GM19328 (cell line): ENCODE data around the gene ARMH3.

Experiments
- ATAC-seq: cut with Tn5 transposase; IDR thresholded peaks from one replicate; pipeline ENCODE4 v1.9.1; 2021; ENCODE audit warnings: mild to moderate bottlenecking, moderate library complexity; ENCODE audit not compliant: unreplicated experiment

The ARMH3 gene

DNA sequence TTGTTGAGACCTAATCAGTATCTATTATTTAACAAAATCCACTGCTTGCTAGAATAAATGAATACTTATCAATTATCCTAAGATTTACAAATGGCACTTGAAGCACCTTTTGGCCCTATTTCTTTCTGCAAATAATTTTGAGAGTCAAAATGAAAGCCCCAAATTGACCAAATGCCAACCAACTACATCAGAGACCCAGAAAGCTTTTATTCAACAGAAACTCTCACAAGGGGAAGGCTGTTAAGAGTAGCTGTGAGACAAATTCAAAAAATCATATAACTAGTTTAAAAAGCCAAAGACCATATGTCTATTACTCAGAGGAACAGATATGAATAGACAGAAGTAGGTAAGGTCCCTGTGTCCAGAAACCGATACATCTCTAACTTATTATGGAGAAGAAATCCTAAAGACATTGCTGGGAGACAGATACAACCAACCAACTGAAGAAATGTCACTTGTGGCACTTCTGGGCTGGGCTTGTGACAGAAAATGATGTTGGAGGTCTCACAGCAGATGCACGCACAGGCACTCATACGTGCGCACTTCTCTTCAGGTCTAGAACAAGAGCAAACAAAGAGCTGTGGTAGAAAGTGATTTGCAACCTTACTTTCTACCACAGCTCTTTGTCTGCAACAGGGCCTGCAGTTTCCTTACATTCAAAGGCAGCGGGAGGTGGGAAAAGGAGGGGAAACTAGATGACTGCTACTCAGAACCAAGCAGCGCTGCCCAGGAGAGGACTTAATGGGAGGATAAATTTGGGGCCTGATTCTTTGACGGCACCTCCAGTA is 153.7 kb downstream of the ARMH3 start:
- no peak for ATAC-seq

DNA sequence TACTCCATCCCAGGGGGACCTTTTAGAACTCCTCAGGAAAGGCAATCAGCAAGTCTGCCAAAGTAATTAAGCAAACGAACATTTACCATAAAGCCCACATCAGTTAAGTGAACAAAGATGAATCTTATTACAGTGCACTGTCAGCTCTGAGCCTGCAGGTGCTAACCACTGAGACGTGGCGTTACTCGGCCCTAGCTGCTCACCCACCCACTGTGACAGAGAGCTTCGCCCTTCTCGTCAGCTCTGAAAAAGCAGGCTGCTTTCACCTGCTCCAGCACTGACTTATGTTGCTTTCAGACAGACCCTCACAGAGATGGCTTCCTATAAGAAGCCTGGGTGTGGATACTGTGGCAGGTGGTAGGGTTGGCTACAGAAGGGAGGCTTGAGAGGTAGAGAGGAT is 154.6 kb downstream of the ARMH3 start:
- ATAC-seq = peak; percentile 61

DNA sequence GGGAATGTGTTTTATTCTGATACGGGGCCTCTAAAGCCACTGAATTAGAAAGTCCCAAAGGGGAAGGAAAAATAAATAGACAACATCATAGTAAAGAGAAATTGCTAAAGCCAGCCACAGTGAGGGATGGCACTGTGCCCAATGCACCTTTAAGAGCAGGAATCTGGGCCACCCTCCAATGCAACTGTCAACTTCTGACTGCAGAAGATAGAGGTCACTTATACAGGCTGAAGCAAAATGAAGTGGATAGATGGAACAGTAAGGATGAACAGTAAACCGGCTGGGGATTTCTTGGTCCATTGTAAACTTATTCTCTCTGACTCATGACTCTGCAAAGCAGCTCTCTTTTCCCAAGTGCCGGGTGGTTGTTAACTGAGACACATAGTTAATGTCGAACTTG is 158.3 kb downstream of the ARMH3 start:
- ATAC-seq = no peak

DNA sequence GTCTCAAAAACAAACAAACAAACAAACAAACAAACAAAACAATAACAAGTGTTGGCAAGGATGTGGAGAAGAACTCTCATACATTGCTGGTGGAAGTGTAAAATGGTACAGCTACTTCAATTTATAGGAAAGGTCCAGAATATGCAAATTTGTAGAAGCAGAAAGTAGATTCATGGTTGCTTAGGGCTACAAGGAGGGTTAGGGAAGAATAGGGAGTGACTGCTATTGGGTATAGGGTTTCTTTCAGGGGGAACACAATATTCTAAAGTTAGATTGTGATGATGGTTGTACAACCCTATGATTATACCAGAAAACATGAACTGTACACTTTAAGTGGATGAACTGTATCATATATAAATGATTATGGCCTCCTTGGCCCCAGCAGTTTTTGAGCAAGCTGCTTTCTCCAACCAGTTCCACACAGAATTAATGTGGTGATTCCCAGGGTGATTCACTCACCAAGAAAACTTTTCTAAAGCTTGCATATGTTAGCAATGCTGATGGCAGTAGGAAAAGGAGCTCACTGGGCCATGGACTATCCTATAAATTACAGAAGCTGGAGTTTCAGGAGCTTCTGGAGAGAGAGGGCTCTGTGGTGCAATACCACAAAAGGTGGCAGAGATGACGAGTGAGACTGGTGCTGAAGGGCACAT is 159.6 kb downstream of the ARMH3 start:
- ATAC-seq = no peak

DNA sequence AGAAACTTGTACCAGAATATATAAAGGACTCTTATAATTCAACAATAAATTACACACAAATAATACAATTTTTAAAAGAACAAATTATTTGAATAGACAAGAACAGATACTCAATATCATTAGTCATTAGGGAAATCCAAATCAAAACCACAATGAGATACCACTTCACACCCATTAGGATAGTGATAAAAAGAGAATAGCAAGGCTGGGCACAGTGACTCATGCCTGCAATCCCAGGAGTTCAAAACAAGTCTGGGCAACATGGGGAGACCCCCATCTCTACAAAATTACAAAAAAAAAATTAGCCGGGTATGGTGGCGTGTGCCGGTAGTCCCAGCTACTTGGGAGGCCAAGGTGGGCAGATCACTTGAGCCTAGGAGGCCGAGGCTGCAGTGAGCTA is 160.2 kb downstream of the ARMH3 start:
- no peak for ATAC-seq

DNA sequence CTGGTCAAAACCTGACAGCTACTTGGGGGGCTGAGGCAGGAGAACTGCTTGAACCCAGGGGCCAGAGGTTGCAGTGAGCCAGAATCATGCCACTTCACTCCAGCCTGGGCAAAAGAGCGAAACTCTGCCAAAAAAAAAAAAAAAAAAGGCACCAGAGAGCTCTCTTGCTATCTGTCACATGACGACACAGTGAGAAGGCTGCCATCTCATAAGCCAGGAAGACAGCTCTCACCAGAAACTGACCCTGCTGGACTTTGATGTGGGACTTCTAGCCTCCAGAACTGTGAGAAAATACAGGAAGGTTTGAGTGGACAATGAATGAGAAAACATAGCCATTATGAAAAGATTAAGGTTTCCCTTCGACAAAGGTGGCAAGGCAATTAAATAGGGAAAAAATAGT is 161.2 kb downstream of the ARMH3 start:
- no peak for ATAC-seq

DNA sequence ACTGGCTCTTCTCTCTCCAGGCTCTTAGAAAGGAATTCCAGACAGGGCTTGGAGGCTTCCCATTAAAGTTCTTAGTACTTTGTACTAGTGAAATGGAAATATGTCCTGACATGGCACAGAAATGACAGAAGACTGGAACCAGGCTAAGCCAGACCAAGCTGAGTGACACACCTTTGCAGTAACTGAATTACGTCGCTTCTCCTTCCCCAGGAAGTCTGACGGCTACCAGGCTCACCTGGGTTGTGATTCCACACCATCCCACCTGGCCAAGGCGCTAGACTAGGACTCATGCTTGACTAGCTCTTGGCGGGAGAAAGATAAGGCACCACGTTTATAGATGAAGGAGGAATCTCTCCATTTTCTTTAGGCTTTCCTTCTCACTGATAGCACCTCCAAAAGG is 161.7 kb downstream of the ARMH3 start:
- no peak for ATAC-seq

DNA sequence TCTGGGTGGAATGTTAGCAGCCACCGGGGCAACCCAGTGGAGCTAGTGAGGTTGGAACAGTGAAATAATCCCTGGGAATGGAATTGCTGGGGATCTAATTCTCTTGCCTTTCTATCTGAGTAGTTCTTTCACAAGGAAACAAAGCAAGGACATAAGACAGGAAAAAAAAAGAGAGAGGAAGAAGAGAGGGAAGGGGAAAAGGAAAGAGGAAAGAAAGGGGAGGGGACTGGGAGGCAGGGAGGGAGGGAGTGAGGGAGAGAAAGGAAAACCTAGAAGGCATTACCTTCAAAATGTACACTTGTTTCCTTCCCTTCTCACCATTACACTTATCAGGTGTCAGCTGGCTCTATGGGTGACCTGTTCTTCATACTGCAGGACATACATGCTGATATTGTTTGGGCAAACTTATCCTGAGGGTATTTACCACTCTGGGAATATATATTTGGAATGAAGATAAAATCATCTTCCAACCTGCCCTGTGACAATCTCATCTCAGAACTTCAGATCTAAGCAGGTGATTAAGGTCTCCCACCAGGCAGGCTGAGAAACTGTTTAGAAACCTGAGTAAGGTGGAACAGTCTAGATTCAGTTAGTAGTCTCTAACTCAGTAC is 162.4 kb downstream of the ARMH3 start:
- ATAC-seq = no peak

DNA sequence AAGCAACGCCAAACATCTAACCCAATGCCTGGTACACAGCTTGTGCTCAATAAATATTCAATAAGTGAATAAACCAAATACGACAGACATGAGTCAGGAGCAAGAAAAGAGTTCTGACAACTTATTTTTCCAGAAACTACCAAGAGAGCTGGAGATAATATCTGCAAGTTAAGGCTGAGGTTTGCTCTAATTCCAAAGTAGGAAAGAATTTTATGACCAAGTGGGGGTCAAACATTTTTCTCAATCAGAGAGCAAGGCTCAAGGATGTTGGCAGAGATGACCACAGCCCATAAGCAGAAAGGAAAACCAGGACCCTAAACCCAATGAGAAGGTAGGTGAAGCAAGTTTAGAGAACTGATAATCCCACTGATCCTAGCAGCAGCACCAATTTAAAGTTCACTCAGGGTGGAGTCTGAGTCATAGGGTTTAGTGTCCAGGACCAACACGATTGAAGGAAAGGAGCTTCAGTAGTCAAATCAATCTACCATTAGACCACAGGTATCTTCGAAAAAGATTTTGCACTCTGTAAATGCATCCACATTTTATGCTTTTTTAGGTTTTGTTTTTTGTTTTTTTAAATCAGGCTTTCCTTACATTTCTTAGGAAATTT is 163.1 kb downstream of the ARMH3 start:
- ATAC-seq = no peak

DNA sequence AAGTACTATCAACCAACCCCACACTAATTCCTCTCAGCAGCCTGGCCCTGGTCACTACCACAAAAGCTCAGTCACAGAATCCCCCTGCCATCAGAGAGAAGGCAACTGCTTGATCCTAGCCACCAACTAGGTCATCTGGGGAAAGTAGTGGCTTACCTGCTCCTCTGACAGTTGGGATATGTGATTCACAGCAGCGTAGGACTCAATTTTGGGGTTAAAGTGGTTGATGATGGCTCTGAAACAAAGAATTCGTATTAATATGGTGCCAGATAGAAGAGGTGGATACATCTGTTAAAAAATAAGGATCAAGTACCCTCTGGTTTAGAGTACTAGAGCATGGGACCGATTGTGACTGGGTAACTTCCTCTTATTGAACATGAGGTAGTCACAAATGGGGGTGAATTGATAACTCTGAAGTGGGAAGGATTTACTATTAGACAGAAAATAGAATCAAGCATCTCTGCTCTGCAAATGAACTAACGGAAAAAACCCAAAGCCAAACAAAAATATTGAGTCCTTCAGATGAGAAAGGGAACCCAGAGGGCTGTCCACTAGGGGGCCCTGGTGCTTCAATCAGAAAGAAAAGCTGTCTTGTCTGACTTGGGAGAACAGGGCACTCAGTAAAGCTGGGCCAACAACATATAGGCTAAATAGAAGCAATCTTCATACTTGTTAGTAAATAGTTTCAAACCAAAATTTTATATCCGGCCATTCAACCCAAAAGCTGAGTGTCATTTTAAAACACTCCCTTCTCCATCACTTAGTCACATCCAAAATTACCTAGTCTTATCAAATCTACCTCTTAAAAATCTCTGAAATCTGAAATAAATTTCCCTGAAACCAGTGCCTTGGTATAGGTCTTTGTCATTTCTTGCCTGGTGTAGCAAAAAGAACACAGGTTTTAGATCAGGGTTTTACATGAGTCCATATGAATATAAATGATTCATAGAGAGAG is 166.4 kb downstream of the ARMH3 start:
- ATAC-seq = no peak

DNA sequence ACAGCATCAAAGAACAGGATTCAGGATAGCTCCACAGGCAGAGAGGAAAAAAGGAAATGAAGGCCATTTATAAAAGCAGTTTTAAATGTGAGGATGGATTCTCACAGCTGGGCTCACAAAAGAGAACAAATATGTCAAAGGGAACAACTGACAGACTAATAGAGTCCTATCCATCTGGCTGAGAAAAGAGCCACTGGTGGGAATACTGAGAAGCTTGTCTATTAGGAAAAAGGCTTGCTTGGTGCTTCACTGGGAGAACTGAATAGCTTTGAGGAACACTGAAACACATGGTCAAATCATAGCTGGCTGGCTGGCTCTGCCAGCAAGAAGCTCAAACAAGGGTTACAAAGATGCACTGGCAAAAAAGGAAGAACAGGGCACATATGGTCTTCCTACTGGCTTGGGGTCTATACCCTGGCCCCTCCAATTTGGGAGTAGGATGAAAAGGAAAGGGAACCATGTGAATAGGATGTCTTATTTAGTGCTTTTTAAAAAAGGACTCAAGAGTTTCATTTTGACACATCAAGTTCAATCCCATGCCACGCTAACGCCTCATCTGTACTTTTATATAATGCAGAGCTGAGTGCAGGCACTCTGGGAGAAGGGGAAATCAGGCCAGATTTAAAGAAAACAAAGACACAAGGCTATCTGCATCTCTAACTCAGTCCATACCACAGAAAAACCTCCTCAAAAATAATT is 167.6 kb downstream of the ARMH3 start:
- no peak for ATAC-seq

DNA sequence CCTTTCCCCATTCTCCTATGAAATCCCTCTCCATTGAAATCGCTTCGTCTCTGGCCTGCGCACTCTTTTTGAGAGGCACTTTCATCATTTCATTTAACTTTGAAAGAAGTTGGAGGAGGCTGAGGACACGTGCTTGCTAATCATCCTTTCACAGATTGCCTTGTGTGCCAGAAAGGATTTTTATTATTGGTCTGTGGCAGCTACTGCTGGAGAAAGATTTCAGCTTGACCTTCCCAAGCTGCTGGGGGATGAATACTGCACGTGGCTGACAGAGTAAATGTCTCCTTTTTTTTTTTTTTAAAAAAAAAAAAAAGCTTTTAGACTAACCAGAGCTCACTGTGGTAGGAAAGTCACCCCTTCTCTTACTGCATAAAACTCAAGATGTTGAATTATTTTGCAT is 168.2 kb downstream of the ARMH3 start:
- no peak for ATAC-seq

DNA sequence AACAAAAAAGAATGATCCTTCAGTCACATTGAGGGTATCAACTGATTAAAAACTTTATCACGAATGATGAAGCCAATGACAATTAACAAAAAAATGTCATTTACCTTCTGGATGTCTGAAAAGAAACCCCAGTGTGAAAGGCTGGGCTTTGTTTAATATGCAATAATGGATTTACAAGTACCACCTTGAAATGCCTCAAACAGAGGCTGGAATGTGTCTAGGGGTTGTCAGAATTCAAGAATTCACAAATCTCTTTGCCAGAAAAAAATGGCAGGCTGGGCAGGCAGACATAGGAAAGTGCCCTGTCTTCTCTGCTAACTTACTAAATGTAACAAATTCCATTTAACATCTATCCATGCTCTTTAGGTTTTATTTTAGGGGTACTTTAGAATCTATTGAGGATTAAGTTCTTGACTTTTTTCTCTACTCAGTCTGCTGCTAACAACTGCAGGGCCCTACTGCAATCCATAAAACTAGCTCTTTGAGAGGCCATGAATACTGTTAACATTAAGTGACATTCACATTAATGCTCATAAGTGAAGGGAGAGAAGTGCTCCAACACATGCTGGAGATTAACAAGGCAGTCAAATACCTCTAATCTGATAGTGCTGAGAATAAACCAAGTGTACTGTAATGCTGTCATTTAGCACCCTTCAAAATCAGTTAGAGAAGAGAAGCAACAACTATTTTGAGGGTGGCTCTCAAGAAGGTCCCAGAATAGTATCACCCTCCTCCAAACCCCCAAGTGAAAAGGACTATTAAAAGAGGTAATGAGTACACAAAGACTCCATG is 169.3 kb downstream of the ARMH3 start:
- ATAC-seq = no peak

DNA sequence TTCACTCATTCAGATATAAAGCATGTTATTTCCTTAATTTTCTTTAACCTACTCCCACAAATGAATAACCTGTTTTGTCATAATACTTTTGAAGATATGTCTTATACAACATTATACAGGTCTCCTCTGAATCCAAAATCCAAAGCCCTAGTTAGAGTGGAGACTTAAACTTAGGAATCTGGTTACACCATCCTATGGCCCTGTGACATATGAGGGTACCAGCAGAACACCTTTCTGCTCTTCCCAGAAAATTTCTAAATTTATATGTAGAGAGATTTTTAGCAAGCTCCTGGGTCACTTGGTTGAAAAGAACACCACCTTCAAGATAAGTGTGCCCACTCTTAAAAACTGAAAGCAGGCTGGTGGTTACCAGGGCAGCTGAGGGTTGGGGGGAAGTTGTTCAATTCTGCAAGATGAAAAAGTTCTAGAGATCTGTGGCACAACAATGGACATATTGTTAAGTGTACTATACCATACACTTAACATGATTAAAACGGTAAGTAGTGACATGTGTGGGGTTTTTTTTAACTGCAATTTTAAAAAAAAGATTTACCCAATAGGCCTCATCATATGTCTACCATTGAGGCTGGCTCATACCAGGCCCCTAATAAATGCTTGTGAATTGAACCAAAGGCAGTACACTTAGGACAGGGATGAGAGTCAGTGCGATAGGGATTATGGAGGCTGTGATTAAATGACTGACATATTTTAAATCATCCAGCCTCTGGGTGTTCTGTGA is 174.8 kb downstream of the ARMH3 start:
- ATAC-seq = no peak

DNA sequence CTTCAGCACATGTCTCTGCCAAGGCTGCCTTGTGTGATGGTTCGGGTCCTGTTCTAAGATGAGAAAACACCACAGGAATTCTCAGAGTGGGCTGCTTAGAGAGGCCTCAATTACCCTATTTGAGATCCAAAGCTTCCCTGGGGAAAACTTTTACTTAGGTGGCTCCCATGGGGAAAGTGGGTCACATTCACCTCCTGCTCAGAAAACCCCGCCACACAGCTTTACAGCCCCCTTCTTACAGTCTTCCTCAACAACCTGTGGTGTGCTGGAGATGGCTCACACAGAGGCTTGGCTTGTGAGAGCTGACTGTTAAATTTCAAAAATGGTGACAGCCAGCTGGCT is 175.8 kb downstream of the ARMH3 start:
- no peak for ATAC-seq

DNA sequence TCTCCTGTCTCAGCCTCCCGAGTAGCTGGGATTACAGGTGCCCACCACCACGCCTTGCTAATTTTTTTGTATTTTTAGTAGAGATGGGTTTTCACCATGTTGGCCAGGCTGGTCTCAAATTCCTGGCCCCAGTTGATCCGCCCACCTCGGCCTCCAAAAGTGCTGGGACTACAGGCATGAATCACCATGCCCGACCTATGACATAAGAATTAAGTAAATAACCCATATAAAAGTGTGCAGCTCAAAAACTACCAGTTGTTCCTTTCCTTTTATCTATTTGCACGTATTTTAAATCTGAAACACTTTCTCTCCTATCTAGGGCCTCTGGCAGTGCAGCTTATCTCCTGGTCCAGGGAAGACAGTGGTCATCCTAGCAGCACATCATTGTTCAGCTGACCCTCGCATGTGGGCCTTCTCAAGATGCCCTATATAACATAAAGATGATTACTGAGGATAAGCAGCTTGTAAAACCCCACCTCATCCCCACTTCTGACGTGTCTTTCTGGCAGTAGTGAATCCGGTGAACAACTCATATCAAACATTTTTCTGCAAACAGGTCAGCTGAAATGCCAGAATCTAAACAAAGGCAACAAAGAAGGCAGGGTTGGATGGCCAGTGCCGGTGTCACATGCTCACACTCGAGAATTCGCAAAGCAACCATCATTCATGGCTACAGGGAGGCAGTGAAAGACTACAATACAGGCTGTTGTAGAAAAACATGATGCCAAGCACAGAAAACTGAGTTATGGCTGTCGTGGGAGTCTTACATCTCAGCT is 176.3 kb downstream of the ARMH3 start:
- ATAC-seq = no peak

DNA sequence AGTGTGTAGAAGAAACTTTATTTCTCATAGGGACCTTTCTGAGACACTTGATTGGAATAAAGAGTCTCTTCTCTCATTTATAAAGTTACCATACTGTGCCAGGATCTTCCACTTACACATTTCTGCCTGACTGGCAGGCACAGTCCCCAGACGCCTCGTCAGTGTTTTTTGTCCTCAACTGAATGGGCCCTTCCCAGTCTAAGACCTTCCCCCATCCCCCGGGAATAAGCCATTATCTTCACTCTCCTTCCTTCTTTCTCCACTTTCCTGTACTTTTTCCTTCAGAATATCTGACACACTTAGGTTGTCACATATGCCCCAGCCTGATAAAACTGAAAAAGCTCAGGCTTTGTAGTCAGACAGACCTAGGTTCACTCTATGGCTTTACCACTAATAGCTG is 177.1 kb downstream of the ARMH3 start:
- no peak for ATAC-seq

DNA sequence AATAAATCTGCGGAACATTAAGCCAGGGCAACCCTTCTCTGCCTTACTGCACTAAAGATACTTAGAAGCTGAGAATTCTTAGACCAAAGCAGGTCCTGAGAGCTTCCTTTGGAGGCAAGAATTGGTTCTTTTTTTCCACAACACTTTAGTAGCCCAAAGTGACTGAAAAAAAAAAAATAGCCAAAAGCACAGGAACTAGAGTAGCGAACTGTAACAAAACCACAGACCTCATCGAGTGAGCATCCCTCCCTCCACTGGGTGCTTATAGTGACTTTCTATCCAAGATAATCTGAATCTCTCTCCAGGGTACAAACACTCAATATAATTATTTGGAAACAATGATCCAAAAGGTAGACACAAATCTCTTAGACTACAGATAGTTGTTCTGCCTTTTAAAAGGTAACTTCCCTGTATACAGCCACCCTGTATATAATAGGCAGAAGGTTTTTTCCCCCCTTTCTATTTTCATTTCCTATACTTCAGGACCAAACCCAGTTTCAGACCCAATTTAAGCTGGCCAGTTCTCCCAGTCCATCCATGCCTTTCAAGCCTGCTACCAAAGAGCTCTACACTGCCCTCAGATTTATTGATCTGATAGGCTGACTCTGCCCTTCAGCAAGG is 180.8 kb downstream of the ARMH3 start:
- ATAC-seq = no peak
